HEK293 (cell line): ENCODE results near the gene SLC25A2.
A peak's percentile ranks its signal among the peaks of the same experiment; 100 is the strongest.

Experiments used
- CTCF ChIA-PET: fragments of 350-600 bp; formaldehyde crosslinking; extraction: SDS; loops from one replicate; lab custom pipeline; 2021; ENCODE audit warnings: antibody characterized with exemption; lab: Yijun Ruan, JAX
- POLR2A ChIA-PET: fragments of 300-600 bp; formaldehyde crosslinking; extraction: SDS; loops from one replicate; lab custom pipeline; 2020; ENCODE audit warnings: antibody characterized with exemption, inconsistent platforms; lab: Yijun Ruan, JAX
- H3K27ac ChIP-seq: fragments of 200-500 bp; sonication (Bioruptor generic); 2 replicates; pipeline ENCODE4 v1.5.1; 2014; ENCODE audit warnings: low read depth, low read length, control low read depth, inconsistent platforms; ENCODE audit errors: extremely low read depth
- H3K36me3 ChIP-seq, 2 experiments: fragments of 200-500 bp in 1 of 2; sonication (Bioruptor generic) in 1 of 2; 1 replicate in 1 of 2; 2 replicates in 1 of 2; pipeline ENCODE4 v1.5.1; 2014 to 2017; ENCODE audit warnings: inconsistent platforms in 2 of 2, low read length in 2 of 2; ENCODE audit not compliant: control insufficient read depth in 2 of 2, insufficient read depth in 1 of 2
- H3K4me1 ChIP-seq: fragments of 200-500 bp; sonication (Bioruptor generic); 2 replicates; pipeline ENCODE4 v1.5.1; 2014; ENCODE audit warnings: mild to moderate bottlenecking, low read length, inconsistent platforms; ENCODE audit not compliant: control insufficient read depth, insufficient read depth
- H3K4me3 ChIP-seq: 2 replicates; pipeline ENCODE4 v1.5.1; 2011; ENCODE audit warnings: low read depth, mild to moderate bottlenecking, control low read depth, low read length, moderate library complexity
- H3K9me3 ChIP-seq: fragments of 200-500 bp; sonication (Bioruptor generic); 2 replicates; pipeline ENCODE4 v1.5.1; 2014; ENCODE audit warnings: low read depth, low read length, inconsistent platforms; ENCODE audit not compliant: control insufficient read depth, insufficient read depth
- GLIS2 ChIP-seq: fragments of 450-650 bp; formaldehyde crosslinking; IDR thresholded peaks from 2 replicates; pipeline ENCODE4 v1.5.1; 2016; ENCODE audit warnings: missing biosample characterization, missing genetic modification characterization
- HOXA7 ChIP-seq: sonication (generic); formaldehyde crosslinking; IDR thresholded peaks from 2 replicates; pipeline ENCODE4 v1.8.1; 2022; ENCODE audit warnings: missing genetic modification reagents, borderline replicate concordance
- HOXD13 ChIP-seq: sonication (generic); formaldehyde crosslinking; IDR thresholded peaks from 2 replicates; pipeline ENCODE4 v1.8.0; 2022; ENCODE audit warnings: missing genetic modification reagents, borderline replicate concordance
- KLF1 ChIP-seq: fragments of 450-650 bp; formaldehyde crosslinking; IDR thresholded peaks from 2 replicates; pipeline ENCODE4 v1.5.1; 2016; ENCODE audit warnings: missing biosample characterization, missing genetic modification characterization
- KLF16 ChIP-seq: fragments of 450-650 bp; formaldehyde crosslinking; IDR thresholded peaks from 2 replicates; pipeline ENCODE4 v1.5.1; 2017; ENCODE audit warnings: missing biosample characterization, missing genetic modification characterization
- KLF9 ChIP-seq: fragments of 450-650 bp; formaldehyde crosslinking; IDR thresholded peaks from 2 replicates; pipeline ENCODE4 v1.5.1; 2016; ENCODE audit warnings: missing biosample characterization, missing genetic modification characterization, low read depth
- MEIS1 ChIP-seq: sonication (generic); formaldehyde crosslinking; IDR thresholded peaks from 2 replicates; pipeline ENCODE4 v1.8.1; 2022; ENCODE audit warnings: missing genetic modification reagents, mild to moderate bottlenecking, borderline replicate concordance
- MYNN ChIP-seq: fragments of 450-650 bp; formaldehyde crosslinking; IDR thresholded peaks from 2 replicates; pipeline ENCODE4 v1.5.1; 2016; ENCODE audit warnings: missing biosample characterization, missing genetic modification characterization, borderline replicate concordance
- MZF1 ChIP-seq: fragments of 450-650 bp; formaldehyde crosslinking; IDR thresholded peaks from 2 replicates; pipeline ENCODE4 v1.5.1; 2017; ENCODE audit warnings: missing biosample characterization, missing genetic modification characterization, borderline replicate concordance
- SP3 ChIP-seq: fragments of 450-650 bp; formaldehyde crosslinking; IDR thresholded peaks from 2 replicates; pipeline ENCODE4 v1.5.1; 2016; ENCODE audit warnings: missing biosample characterization, missing genetic modification characterization
- ZBTB8A ChIP-seq: fragments of 450-650 bp; formaldehyde crosslinking; IDR thresholded peaks from 2 replicates; pipeline ENCODE4 v1.5.1; 2016; ENCODE audit warnings: missing biosample characterization, missing genetic modification characterization
- ZFP37 ChIP-seq: fragments of 450-650 bp; formaldehyde crosslinking; IDR thresholded peaks from 2 replicates; pipeline ENCODE4 v1.5.1; 2016; ENCODE audit warnings: missing biosample characterization, missing genetic modification characterization
- ZNF121 ChIP-seq: fragments of 450-650 bp; formaldehyde crosslinking; IDR thresholded peaks from 2 replicates; pipeline ENCODE4 v1.5.1; 2016; ENCODE audit warnings: missing biosample characterization, missing genetic modification characterization
- ZNF157 ChIP-seq: fragments of 450-650 bp; formaldehyde crosslinking; IDR thresholded peaks from 2 replicates; pipeline ENCODE4 v1.5.1; 2016; ENCODE audit warnings: missing biosample characterization, missing genetic modification characterization
- ZNF175 ChIP-seq: fragments of 450-650 bp; formaldehyde crosslinking; IDR thresholded peaks from 2 replicates; pipeline ENCODE4 v1.5.1; 2016; ENCODE audit warnings: missing biosample characterization, missing genetic modification characterization
- ZNF202 ChIP-seq: fragments of 450-650 bp; formaldehyde crosslinking; IDR thresholded peaks from 2 replicates; pipeline ENCODE4 v1.5.1; 2016; ENCODE audit warnings: missing biosample characterization, missing genetic modification characterization, borderline replicate concordance
- ZNF221 ChIP-seq: fragments of 450-650 bp; formaldehyde crosslinking; IDR thresholded peaks from 2 replicates; pipeline ENCODE4 v1.5.1; 2017; ENCODE audit warnings: missing biosample characterization, missing genetic modification characterization, borderline replicate concordance
- ZNF274 ChIP-seq, 2 experiments: fragments of 200-500 bp in 1 of 2; fragments of 450-650 bp in 1 of 2; sonication (Bioruptor generic) in 1 of 2; formaldehyde crosslinking in 1 of 2; IDR thresholded peaks; 2 replicates each; pipeline versions ENCODE4 v1.5.1 to v1.6.1; 2014 to 2016; ENCODE audit warnings: borderline replicate concordance in 1 of 2, inconsistent platforms in 1 of 2, low read length in 1 of 2, missing biosample characterization in 1 of 2, missing genetic modification characterization in 1 of 2
- ZNF280C ChIP-seq: fragments of 450-650 bp; formaldehyde crosslinking; IDR thresholded peaks from 2 replicates; pipeline ENCODE4 v1.5.1; 2016; ENCODE audit warnings: missing biosample characterization, missing genetic modification characterization
- ZNF341 ChIP-seq: fragments of 450-650 bp; formaldehyde crosslinking; IDR thresholded peaks from 2 replicates; pipeline ENCODE4; 2016; ENCODE audit warnings: low read depth, missing biosample characterization, missing genetic modification characterization
- ZNF350 ChIP-seq: fragments of 450-650 bp; formaldehyde crosslinking; IDR thresholded peaks from 2 replicates; pipeline ENCODE4 v1.5.0; 2017; ENCODE audit warnings: missing biosample characterization, mild to moderate bottlenecking, missing genetic modification characterization
- ZNF530 ChIP-seq: fragments of 450-650 bp; formaldehyde crosslinking; IDR thresholded peaks from 2 replicates; pipeline ENCODE4 v1.5.1; 2016; ENCODE audit warnings: low read depth, missing biosample characterization, missing genetic modification characterization
- ZNF549 ChIP-seq: fragments of 450-650 bp; IDR thresholded peaks from 2 replicates; pipeline ENCODE4 v1.5.1; 2018; ENCODE audit warnings: missing biosample characterization, missing genetic modification characterization, mild to moderate bottlenecking, inconsistent platforms, moderate library complexity
- ZNF560 ChIP-seq: fragments of 450-650 bp; formaldehyde crosslinking; IDR thresholded peaks from 2 replicates; pipeline ENCODE4 v1.5.1; 2017; ENCODE audit warnings: missing biosample characterization, missing genetic modification characterization, borderline replicate concordance
- ZNF580 ChIP-seq: fragments of 450-650 bp; formaldehyde crosslinking; IDR thresholded peaks from 2 replicates; pipeline ENCODE4 v1.5.1; 2016; ENCODE audit warnings: missing biosample characterization, missing genetic modification characterization
- ZNF621 ChIP-seq: fragments of 450-650 bp; formaldehyde crosslinking; IDR thresholded peaks from 2 replicates; pipeline ENCODE4 v1.5.1; 2017; ENCODE audit warnings: missing biosample characterization, missing genetic modification characterization
- ZNF629 ChIP-seq: fragments of 450-650 bp; formaldehyde crosslinking; IDR thresholded peaks from 2 replicates; pipeline ENCODE4 v1.5.1; 2017; ENCODE audit warnings: missing biosample characterization, missing genetic modification characterization
- ZSCAN5A ChIP-seq: fragments of 450-650 bp; formaldehyde crosslinking; IDR thresholded peaks from 2 replicates; pipeline ENCODE4 v1.5.1; 2016; ENCODE audit warnings: missing biosample characterization, missing genetic modification characterization
- TF ChIP-seq, protein P1 (sequence below): sonication (generic); formaldehyde crosslinking; IDR thresholded peaks from 2 replicates; pipeline ENCODE4 v1.8.1; 2022; ENCODE audit warnings: mild to moderate bottlenecking, moderate library complexity, missing genetic modification reagents
- TF ChIP-seq, protein P2 (sequence below): fragments of 450-650 bp; formaldehyde crosslinking; IDR thresholded peaks from 2 replicates; pipeline ENCODE4 v1.5.1; 2017; ENCODE audit warnings: missing biosample characterization, missing genetic modification characterization

The SLC25A2 gene

GRCh38 chr5:141322261-141322660, 18.4 kb upstream of the SLC25A2 start (continued):
- TF ChIP-seq MEIS1 (CRISPR knock-in tag) (no peak), ZNF341 (tag by site-specific recombination) (no peak), MYNN (no peak), ZNF350 (no peak)

DNA sequence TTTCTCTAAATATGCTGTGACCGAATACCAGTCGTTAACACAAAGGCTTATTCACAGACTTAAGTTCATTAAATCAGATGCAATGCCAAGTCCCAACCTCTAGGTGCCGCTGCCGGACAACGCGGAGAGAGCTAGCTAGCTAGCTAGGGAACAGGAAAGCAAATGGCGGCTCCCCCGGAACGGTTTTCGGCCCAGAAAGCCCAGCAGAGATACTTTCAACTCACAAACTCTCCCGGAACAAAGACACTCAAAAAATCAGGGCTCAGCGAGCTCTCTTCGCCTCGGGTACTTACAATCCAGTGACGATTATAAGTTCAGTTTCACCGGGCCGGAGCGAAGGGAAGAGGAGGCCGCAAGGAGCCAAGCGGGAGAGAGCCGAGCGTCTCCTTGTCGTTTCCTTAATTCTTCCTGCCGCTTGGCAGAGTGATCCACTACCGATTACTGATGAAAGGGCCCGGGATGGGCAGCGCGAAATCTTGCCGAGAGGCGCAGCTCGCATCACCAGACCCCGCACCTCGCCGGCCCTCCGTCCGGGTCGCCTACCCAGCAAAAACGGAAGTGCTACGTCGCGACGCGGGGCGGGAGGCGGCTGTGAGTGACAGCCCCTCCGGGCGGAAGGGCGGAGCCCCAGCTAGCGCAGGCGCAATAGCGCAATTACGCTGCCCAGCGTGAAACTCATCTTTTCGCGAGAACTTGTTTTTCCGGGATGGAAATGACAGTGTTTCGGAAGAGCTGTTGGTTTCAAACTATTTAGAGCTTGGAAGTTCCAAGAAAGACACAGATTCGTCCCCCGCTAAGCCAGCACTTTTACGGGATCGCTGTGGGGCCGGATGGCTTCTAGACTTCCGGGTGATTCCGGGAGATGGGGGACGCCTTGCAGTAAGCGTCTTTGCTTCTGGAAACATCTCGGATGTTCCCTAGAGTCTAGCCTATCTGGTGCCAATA, 16.6 kb upstream of the SLC25A2 start, which contains the start of gene TAF7:
Gene TAF7, minus strand, starts transcription at position 560 of the 945 bp plus-strand sequence. CDS start 740 bp downstream, outside the sequence.
- Histone ChIP-seq H3K4me1 (no peaks in the 10 kb centered on the region), H3K27ac (peak within 1 kb of the TSS; percentile 61), H3K36me3 (peaks cover 4 to 21% of the 10 kb centered on the region in 2 experiments; a peak in 2 of 3 replicates), H3K4me3 (peak within 1 kb of the TSS; percentile 66), H3K9me3 (peaks cover 5% of the 10 kb centered on the region; the same call in 1 of the 2 replicates)
- ChIA-PET POLR2A (interaction anchor here (0.7 to 1.8 kb wide), 15 partner anchors 9 to 316 kb away, joined by 3 to 19 read pairs (median 4); partner anchors contain the start of genes DIAPH1, PCDHGA1, PCDHGA11 and PCDHGA2), CTCF (interaction anchor here (0.6 to 3.1 kb wide), 34 partner anchors 9 to 385 kb away, joined by 3 to 32 read pairs (median 4); partner anchors contain the start of genes DIAPH1, PCDHB11, PCDHB14 and PCDHB15)
- TF ChIP-seq, protein P1, sequence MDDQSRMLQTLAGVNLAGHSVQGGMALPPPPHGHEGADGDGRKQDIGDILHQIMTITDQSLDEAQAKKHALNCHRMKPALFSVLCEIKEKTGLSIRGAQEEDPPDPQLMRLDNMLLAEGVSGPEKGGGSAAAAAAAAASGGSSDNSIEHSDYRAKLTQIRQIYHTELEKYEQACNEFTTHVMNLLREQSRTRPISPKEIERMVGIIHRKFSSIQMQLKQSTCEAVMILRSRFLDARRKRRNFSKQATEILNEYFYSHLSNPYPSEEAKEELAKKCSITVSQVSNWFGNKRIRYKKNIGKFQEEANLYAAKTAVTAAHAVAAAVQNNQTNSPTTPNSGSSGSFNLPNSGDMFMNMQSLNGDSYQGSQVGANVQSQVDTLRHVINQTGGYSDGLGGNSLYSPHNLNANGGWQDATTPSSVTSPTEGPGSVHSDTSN (CRISPR knock-in tag) = peak; percentile 99
- TF ChIP-seq ZNF621 (tag by site-specific recombination) = no peak
- TF ChIP-seq KLF9 = 0 out of 2 replicates have a peak, but pooled peaks have one; percentile 6
- no peak for TF ChIP-seq ZNF280C
- TF ChIP-seq, protein P2, sequence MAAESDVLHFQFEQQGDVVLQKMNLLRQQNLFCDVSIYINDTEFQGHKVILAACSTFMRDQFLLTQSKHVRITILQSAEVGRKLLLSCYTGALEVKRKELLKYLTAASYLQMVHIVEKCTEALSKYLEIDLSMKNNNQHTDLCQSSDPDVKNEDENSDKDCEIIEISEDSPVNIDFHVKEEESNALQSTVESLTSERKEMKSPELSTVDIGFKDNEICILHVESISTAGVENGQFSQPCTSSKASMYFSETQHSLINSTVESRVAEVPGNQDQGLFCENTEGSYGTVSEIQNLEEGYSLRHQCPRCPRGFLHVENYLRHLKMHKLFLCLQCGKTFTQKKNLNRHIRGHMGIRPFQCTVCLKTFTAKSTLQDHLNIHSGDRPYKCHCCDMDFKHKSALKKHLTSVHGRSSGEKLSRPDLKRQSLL (tag by site-specific recombination) = no peak
- TF ChIP-seq ZNF274 (IDR thresholded peaks at IDR 0.05; ENCODE audit: low read length) = no peak
- TF ChIP-seq ZNF274 (tag by site-specific recombination; IDR thresholded peaks at IDR 0.05; ENCODE audit: borderline replicate concordance) = no peak; the same call in 1 of the 2 replicates
- TF ChIP-seq ZNF175 (tag by site-specific recombination) = no peak
- peak; percentile 85 for TF ChIP-seq KLF1
- 0 out of 2 replicates have a peak, but pooled peaks have one; percentile 41 for TF ChIP-seq ZSCAN5A (tag by site-specific recombination)
- no peak for TF ChIP-seq GLIS2 (tag by site-specific recombination)
- TF ChIP-seq ZNF580 (tag by site-specific recombination) = peak; percentile 94
- TF ChIP-seq HOXA7 (CRISPR knock-in tag) = no peak
- no peak; the same call in 1 of the 2 replicates for TF ChIP-seq ZBTB8A (tag by site-specific recombination)
- TF ChIP-seq ZNF121 (tag by site-specific recombination) = no peak
- TF ChIP-seq ZNF549 (tag by site-specific recombination) = no peak
- no peak for TF ChIP-seq KLF16 (tag by site-specific recombination)
- TF ChIP-seq ZNF157 = no peak
- no peak for TF ChIP-seq ZNF560 (tag by site-specific recombination)
- peak; percentile 61 for TF ChIP-seq ZNF629
- peak; percentile 89 for TF ChIP-seq ZFP37 (tag by site-specific recombination)
- no peak for TF ChIP-seq HOXD13
- TF ChIP-seq ZNF202 (tag by site-specific recombination) = no peak
- TF ChIP-seq SP3 = peak; percentile 81
- TF ChIP-seq ZNF530 (tag by site-specific recombination) = no peak
- TF ChIP-seq ZNF221 (tag by site-specific recombination) = no peak
- no peak for TF ChIP-seq MZF1
